Neural crest cell (in vitro differentiated cells): ENCODE data around the gene RUNX2. TPM values are rescaled to one million over a fixed set of nuclear protein-coding genes. Genes with fewer than 3 reads are reported as not detected.

Experiments used
- DNase-seq: peaks from one replicate; pipeline ENCODE4 v3.0.0; 2021; ENCODE audit warnings: low read depth, mixed read lengths, low spot score
- H3K27ac Mint-ChIP-seq: one replicate; pipeline ENCODE4 v1.8.0; 2021; ENCODE audit warnings: mild to moderate bottlenecking, mixed read lengths; ENCODE audit not compliant: unreplicated experiment
- H3K27me3 Mint-ChIP-seq: 2 replicates; pipeline ENCODE4 v1.8.0; 2021; ENCODE audit warnings: low read depth, mild to moderate bottlenecking, mixed read lengths
- H3K36me3 Mint-ChIP-seq: 2 replicates; pipeline ENCODE4 v1.8.0; 2021; ENCODE audit warnings: low read depth, mild to moderate bottlenecking, mixed read lengths
- H3K4me1 Mint-ChIP-seq: 2 replicates; pipeline ENCODE4 v1.8.0; 2021; ENCODE audit warnings: mixed read lengths
- H3K4me3 Mint-ChIP-seq: one replicate; pipeline ENCODE4 v1.8.0; 2021; ENCODE audit warnings: mild to moderate bottlenecking, mixed read lengths
- H3K9me3 Mint-ChIP-seq: 2 replicates; pipeline ENCODE4 v1.8.0; 2021; ENCODE audit warnings: mixed read lengths
- total RNA-seq: library from RNA; stranded (reverse); gene quantifications from 2 replicates; pipeline ENCODE4 v1.2.1, GENCODE V29; 2021
- TF ChIP-seq, protein P1 (sequence below): fragments of 200-600 bp; sonication (generic); conservative IDR thresholded peaks from 2 replicates; pipeline ENCODE4 v1.5.0; 2021; ENCODE audit warnings: antibody characterized with exemption, mild to moderate bottlenecking

The RUNX2 gene
- total RNA-seq, 1 donor from 2014 or later: 0.16 TPM

DNA sequence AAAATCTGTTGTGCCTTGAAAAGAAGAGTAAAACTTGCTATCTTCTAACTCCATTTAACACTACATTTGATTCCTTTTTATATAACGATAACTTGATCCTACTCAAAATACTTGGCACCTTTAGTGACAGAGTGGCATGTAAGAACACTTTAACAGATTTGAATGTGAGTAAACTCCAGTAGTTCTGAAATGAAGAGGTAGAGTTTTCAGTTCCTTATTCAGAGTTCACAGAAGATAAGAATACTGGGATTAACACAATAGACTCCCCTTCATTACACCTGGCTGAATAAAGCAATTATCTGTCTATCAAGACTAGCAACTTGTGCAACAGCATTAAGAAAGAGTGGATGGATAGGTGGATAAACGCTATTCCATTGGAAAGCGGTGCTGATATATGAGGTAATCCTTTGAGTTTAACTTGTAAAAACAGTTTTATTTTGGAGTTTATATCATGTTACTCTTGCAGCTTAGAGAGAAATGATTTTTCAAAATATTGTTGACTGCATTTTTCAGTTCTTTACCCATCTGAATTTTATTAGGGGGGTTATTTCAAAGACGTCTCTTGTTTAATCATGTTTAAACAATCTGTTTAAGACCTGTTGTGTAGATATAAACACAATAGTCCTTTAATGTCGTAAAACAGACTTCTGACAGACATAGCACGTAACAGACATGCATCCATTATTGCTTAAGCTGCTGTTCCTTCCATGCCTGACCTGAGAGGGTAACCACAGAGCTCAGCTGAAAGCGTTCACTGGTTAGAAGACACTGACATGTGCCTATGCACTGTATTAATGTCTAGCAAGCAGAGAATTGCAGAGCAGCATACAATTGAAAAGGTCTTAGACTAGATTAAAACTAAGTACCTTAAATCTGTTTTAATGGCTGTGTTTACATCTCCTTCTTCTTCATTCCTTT, 152.0 kb downstream of the RUNX2 start:
- no peaks in the 10 kb centered on the region for H3K27me3 Mint-ChIP-seq

DNA sequence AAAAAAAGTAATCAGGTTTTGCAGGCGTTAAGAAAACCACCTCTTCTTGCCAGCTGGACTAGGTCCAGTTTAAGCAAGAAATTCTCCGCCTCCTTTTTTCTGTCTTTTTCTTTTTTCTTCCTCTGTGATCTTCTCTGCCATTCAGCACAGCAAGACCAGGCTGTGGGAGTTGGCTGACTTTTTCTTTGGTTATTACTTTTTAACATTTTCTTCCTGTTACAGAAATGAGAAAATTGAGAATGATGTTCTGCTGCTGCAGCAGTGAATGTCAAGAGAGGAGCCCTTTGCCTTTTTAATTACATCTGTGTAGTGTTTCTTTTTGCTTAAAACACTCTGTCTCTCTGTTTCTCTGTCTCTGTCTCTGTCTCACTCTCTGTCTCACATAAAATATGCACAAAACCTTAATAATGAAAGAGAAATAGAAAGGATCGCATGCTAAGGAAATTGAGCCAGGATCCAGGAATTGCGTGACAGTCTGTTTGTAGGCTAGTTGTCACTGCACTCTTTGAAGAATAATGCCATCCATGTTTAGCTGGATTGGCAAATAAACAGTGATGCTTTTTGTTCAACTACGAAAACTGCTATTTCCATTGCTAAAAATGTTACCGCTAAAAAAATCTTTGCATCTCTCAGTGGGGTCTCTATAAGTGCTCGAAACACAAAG, 152.8 kb downstream of the RUNX2 start:
- TF ChIP-seq, protein P1, sequence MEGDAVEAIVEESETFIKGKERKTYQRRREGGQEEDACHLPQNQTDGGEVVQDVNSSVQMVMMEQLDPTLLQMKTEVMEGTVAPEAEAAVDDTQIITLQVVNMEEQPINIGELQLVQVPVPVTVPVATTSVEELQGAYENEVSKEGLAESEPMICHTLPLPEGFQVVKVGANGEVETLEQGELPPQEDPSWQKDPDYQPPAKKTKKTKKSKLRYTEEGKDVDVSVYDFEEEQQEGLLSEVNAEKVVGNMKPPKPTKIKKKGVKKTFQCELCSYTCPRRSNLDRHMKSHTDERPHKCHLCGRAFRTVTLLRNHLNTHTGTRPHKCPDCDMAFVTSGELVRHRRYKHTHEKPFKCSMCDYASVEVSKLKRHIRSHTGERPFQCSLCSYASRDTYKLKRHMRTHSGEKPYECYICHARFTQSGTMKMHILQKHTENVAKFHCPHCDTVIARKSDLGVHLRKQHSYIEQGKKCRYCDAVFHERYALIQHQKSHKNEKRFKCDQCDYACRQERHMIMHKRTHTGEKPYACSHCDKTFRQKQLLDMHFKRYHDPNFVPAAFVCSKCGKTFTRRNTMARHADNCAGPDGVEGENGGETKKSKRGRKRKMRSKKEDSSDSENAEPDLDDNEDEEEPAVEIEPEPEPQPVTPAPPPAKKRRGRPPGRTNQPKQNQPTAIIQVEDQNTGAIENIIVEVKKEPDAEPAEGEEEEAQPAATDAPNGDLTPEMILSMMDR: no peak
- Mint-ChIP-seq H3K9me3 (no peaks in the 10 kb centered on the region), H3K27ac (no peak overlapping the region), H3K36me3 (no peaks in the 10 kb centered on the region), H3K27me3 (no peaks in the 10 kb centered on the region), H3K4me1 (peaks cover 10% of the 10 kb centered on the region), H3K4me3 (no peak overlapping the region)
- no peak for DNase-seq

More for the DNA sequence above, 152.0 kb downstream of the RUNX2 start:
- Mint-ChIP-seq H3K36me3 (no peaks in the 10 kb centered on the region), H3K27ac (no peak overlapping the region), H3K4me1 (peaks cover 10% of the 10 kb centered on the region), H3K9me3 (no peaks in the 10 kb centered on the region), H3K4me3 (no peak overlapping the region)
- no peak for DNase-seq
- TF ChIP-seq, protein P1: no peak

DNA sequence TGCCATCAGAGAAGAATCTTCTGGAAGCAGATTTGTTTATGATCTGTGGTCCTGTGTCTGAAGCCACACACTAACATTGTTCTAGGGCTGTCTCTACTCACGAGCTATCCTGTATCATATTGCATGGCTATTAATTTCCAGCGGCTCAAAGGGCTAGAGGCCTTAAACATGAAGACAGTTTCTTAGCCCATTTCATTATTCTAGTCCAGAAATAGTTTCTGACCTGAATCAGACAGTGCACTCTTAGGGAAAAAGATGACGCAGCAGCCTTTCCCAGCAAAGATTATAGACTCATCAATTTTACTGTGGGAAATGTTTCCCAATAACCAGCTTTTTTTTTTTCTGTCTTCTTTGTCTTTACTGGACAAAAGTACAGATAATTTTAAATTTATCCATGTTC, 154.9 kb downstream of the RUNX2 start:
- DNase-seq: no peak
- H3K36me3 Mint-ChIP-seq: no peaks in the 10 kb centered on the region
- no peak overlapping the region for H3K27ac Mint-ChIP-seq
- peaks cover 10% of the 10 kb centered on the region for H3K4me1 Mint-ChIP-seq
- TF ChIP-seq, protein P1: no peak
- H3K27me3 Mint-ChIP-seq: no peaks in the 10 kb centered on the region
- H3K4me3 Mint-ChIP-seq: no peak overlapping the region
- H3K9me3 Mint-ChIP-seq: no peaks in the 10 kb centered on the region

- Mint-ChIP-seq H3K4me1 (peaks cover 10% of the 10 kb centered on the region), H3K27me3 (no peaks in the 10 kb centered on the region), H3K27ac (no peak overlapping the region), H3K4me3 (no peak overlapping the region), H3K36me3 (no peaks in the 10 kb centered on the region), H3K9me3 (no peaks in the 10 kb centered on the region)
- TF ChIP-seq, protein P1: no peak
- DNase-seq: no peak
Observed at GRCh38 chr6:45483501-45483900, 155.4 kb downstream of the RUNX2 start.

DNA sequence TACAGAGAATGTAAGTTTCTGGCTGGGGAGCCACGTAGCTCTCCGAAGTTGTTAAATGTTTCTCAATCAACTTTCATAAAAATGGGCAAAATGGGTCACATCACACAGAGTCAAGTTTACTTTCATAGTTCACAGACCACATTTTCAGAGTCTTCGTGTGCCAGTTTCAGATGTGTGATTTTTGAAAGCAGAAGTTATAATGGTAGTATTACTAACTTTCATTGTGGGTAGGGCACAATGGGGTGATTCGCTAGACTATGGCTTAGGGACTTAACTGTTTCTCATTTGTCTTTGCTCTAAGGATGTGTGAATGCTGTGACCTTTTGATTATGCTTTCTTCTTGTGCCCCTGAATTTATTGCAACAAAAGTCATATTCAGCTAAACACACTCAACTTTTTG, 158.6 kb downstream of the RUNX2 start:
- TF ChIP-seq, protein P1: no peak
- H3K27me3 Mint-ChIP-seq: no peaks in the 10 kb centered on the region
- no peak overlapping the region for H3K4me3 Mint-ChIP-seq
- H3K9me3 Mint-ChIP-seq: no peaks in the 10 kb centered on the region
- H3K27ac Mint-ChIP-seq: no peak overlapping the region
- DNase-seq: no peak
- no peaks in the 10 kb centered on the region for H3K36me3 Mint-ChIP-seq
- H3K4me1 Mint-ChIP-seq: no peaks in the 10 kb centered on the region
